ENCODE measurements around the gene WT1.

Gene WT1

DNA sequence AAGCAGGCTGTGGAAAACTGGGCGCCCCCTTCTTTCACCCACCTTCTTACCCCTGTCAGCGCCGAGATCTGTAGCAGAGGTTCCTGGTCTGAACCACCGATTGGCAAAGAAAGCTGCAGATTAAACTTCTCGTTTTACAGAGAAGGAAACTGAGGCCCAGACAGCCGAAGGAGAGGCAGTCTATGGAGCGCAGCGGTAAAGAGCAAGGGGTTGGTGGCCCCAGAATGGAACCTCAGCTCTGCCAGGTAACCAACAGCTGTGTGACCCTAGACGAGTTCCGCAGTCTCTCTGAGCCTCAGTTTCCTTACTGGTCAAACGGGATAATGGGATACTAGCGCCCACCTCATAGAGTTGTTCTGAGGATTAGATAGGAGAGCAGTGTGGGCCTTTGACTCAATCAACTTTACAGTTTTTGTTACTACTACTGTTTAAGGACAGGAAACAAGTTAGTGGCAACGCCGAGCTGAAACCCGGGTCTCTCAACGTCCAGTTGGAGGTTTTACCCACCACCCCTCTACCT lies 3.1 kb upstream of the WT1 start:
- DNase-seq = no peak

GRCh38 chr11:32437495-32438345 lies 2.4 kb upstream of the WT1 start:
- no peak for DNase-seq

GRCh38 chr11:32436751-32437494 lies 1.6 kb upstream of the WT1 start:
- no peak for DNase-seq

- DNase-seq = no peak
Observed at GRCh38 chr11:32435942-32436750, 807 bp upstream of the WT1 start.

GRCh38 chr11:32435152-32435480 lies 223 bp downstream of the WT1 start:
- DNase-seq = no peak

GRCh38 chr11:32434356-32435151 lies 785 bp downstream of the WT1 start:
- DNase-seq = no peak

DNA sequence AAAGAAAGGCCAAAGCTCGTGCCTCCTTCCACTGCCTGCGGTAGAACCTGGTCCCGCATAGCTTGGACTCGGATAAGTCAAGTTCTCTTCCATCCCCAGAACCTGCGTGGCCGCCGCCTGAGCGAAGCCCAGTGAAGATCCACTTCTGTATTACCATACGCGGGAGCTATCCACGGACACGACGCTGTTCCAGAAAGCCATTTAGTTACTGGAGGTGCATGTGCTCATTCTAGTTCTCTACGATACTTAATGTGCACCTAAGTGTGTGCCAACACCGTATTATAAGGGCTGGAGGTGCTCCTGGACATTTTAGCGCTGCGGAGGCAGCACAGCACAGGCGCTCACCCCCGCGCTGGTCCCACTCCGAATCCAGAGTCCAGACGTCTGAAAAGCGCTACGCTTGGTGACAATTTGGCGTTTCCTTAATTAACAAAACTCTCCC lies 1.4 kb downstream of the WT1 start:
- DNase-seq = no peak

- DNase-seq = no peak
Observed at GRCh38 chr11:32433101-32433913, 2.0 kb downstream of the WT1 start.

GRCh38 chr11:32432565-32432964 lies 2.8 kb downstream of the WT1 start:
- no peak for DNase-seq

DNA sequence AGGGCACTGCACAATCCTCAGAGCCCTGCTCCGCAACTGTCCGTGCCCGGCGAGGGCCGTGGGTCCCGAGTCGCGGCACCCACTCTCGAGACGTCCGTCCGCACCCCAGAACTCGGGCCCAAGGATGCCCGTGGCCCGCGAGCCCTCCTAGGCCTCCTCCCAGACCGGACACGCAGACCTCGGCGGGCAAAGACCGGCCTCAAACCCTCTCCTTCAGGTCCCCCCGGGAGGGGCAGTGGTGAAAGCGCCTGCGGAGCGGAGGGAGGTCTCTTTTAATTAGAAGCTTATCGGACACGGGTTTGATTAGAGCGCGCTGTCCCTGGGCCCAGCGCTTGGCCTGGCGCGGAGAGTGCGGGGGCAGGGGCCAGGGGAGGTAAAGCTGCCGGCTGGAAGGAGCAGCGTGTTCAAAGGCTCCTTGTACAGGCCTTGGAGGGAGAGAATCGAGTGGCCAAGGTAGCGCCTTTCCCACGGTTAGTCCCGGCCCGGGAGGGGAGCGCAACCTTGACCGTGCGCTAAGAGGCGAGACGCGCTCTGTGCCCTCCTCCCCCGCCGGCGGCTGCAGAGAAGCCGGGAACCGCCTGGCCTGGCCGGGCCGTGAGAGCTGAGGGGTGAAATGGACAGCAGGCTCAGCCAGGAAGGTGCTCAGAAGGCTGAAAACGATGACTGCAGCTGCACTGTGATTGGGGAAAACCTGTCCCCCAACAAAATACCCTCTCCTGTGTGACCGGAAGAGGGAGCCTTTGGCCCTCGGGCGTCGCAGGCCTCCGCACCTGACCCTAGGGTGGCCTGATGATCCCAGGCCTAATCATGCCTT lies 4.6 kb downstream of the WT1 start:
- no peak for DNase-seq

- DNase-seq = no peak
Observed at GRCh38 chr11:32429477-32429876, 5.9 kb downstream of the WT1 start.

DNA sequence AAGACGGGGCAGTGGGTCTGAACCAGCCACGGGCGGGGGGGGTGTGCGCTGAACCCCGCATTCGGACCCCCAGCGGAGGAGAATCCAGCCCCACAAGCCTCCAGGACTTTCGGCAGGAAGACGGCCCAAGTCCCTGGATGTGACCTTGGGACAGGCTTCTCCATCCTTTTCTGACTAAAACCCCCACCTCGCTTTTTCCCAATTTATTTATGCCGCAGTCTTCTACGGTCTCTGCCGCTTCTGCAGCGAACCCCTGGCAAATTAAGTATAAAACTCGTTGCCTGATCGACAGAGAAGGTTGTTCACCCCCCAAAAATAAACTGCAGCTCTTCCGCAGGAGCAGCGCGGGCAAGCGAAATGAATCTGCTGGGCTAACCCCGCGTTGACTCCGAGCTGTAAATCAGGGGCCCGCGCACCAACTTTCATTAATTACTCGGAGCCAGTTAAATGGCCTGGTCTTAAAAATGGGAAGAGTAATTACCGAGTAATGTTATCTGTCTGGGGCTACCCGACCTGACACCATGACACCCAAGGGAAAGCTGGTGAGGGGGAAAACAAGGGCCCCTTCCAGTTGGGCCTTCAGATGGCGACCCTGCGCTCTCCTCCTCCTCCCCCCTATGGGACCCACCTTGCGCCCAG lies 6.6 kb downstream of the WT1 start:
- no peak for DNase-seq

DNA sequence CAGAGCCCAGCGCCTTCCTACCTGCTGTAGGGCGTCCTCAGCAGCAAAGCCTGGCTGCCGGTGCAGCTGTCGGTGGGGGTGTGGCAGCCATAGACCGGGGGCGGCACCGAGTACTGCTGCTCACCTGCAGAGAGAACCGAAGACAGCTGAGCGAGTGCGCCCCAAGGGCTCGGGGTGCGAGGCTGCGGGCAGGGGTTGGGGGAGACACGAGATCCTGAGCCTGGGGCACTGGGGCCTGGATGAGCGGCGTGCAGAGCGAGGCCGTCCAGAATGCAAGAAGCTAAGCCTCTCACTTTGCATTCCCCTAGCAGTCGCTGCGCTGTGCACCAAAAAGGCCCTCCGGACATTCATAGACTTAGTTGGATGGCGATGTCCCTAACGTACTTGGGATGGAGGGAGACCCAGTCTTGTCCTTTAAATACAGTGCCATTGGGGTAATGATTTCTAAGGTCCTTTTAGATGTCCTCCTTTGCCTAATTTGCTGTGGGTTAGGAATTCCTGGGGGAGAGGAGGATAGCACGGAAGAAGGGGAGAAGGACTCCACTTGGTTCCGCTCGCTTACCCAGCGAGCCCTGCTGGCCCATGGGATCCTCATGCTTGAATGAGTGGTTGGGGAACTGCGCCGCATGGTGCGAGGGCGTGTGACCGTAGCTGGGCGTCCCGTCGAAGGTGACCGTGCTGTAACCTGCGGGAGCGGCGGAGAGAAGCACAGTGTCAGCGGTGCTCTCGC lies 7.2 kb downstream of the WT1 start:
- no peak for DNase-seq

GRCh38 chr11:32427616-32427934 lies 7.8 kb downstream of the WT1 start:
- no peak for DNase-seq

DNA sequence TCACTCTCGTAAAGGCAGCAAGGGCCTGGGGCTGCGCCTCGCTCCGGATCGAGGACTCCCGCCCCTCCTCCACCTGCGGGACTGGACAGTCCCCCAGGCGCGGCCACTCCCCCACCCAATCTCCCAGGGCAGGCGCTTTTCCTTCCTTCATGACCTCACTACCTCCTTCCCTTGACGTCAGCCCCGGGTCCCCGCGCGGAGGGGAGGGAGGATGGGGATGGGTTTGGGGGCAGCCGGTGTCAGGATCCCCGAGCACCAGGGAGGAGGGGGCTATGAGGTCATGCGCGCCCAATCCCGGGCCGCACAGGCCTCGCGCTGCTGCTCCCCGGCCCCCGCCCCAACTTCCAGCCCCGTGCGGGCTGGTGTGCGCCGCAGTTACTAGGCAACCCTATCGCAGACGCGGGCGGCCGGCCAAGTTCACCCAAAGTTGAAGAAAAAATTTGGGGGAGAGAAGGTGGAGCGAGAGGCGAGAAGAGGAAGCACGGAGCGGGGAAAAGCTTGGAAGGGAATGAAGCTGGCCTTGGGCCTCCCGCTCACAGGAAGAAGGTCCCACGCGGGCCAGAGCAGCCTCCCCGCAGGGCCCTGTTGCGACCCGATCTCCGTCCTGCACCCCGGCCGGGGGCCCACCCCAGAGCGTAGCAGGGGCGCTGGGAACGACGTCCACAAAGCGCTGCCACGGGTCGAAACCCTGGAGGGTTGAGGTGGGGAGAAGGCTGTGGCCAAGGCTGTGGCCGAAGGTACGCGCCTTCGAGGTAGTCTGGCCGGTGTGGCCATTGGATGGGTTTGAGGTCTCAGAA lies 8.3 kb downstream of the WT1 start:
- DNase-seq = no peak

GRCh38 chr11:32426192-32426591 lies 9.1 kb downstream of the WT1 start:
- DNase-seq = no peak

GRCh38 chr11:32425761-32426160 lies 9.6 kb downstream of the WT1 start:
- no peak for DNase-seq

- no peak for DNase-seq
Observed at GRCh38 chr11:32422545-32422944, 12.8 kb downstream of the WT1 start.

DNA sequence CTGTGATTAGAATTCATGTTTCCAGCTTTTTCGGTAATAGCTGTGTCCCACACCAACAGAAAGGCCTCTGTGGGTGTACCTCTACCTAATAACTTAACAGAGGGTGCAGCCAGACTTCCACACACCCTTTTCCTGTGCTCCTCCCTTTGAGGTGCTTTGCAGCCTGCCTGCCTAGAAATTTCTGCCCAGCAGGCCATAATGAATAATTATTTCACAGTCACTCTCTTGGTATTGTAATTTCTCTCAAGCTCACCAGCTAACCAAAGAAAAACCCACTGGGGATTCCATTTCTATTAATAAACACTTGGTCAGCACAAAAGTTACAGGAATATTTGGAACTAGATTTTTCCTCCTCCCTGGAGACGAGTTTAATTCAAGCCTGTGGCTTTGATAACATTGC lies 13.3 kb downstream of the WT1 start:
- DNase-seq = no peak
